Measurements from ENCODE around the gene ARID1A. TPM values are rescaled to one million over a fixed set of nuclear protein-coding genes. Genes with fewer than 3 reads are reported as not detected.

The ARID1A gene
- total and polyA plus RNA-seq, 9 of the 15 experiments (the other 6 are each of a cell fraction or from before 2014, with no cell fraction given) = 8.3 to 88.3 (median 22.5) TPM

DNA sequence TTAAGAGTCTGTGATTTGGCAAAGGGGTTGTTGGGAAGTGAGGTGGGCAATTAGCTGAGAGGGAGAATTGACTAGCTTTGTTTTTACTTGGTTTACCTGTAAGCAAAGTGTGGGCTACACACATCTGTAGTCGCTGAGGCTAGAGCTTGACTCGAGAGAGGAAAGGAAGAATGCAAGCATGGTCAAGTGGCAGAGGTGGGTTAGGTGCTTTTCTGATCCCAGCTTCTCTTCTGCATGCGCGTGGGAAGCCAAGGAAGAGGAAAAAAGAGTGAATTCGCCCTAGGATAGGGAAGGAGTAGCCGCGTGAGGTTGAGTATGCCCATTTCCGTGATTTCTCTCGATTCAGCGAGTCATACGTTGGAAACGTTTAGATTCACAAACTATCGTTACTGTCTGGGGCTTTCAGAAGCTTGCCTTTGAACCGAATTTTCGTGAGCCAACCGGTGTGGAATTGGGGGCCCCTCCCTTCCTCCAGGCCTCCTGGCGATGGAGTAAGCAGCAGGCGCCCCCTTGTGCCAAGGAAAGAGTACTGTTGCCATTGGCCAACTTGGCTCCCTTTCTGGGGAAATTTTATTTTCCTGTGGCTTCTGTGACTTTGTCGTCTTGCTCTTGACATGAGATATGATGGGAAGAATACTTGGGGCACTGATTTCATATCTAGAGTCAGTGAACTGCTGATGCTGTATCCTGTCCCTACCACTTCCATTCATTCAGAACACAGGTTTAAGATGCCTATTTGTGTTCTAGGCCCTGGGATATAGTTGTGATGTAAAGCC, 93.2 kb downstream of the ARID1A start (continued):
- TF ChIP-seq, protein P1, sequence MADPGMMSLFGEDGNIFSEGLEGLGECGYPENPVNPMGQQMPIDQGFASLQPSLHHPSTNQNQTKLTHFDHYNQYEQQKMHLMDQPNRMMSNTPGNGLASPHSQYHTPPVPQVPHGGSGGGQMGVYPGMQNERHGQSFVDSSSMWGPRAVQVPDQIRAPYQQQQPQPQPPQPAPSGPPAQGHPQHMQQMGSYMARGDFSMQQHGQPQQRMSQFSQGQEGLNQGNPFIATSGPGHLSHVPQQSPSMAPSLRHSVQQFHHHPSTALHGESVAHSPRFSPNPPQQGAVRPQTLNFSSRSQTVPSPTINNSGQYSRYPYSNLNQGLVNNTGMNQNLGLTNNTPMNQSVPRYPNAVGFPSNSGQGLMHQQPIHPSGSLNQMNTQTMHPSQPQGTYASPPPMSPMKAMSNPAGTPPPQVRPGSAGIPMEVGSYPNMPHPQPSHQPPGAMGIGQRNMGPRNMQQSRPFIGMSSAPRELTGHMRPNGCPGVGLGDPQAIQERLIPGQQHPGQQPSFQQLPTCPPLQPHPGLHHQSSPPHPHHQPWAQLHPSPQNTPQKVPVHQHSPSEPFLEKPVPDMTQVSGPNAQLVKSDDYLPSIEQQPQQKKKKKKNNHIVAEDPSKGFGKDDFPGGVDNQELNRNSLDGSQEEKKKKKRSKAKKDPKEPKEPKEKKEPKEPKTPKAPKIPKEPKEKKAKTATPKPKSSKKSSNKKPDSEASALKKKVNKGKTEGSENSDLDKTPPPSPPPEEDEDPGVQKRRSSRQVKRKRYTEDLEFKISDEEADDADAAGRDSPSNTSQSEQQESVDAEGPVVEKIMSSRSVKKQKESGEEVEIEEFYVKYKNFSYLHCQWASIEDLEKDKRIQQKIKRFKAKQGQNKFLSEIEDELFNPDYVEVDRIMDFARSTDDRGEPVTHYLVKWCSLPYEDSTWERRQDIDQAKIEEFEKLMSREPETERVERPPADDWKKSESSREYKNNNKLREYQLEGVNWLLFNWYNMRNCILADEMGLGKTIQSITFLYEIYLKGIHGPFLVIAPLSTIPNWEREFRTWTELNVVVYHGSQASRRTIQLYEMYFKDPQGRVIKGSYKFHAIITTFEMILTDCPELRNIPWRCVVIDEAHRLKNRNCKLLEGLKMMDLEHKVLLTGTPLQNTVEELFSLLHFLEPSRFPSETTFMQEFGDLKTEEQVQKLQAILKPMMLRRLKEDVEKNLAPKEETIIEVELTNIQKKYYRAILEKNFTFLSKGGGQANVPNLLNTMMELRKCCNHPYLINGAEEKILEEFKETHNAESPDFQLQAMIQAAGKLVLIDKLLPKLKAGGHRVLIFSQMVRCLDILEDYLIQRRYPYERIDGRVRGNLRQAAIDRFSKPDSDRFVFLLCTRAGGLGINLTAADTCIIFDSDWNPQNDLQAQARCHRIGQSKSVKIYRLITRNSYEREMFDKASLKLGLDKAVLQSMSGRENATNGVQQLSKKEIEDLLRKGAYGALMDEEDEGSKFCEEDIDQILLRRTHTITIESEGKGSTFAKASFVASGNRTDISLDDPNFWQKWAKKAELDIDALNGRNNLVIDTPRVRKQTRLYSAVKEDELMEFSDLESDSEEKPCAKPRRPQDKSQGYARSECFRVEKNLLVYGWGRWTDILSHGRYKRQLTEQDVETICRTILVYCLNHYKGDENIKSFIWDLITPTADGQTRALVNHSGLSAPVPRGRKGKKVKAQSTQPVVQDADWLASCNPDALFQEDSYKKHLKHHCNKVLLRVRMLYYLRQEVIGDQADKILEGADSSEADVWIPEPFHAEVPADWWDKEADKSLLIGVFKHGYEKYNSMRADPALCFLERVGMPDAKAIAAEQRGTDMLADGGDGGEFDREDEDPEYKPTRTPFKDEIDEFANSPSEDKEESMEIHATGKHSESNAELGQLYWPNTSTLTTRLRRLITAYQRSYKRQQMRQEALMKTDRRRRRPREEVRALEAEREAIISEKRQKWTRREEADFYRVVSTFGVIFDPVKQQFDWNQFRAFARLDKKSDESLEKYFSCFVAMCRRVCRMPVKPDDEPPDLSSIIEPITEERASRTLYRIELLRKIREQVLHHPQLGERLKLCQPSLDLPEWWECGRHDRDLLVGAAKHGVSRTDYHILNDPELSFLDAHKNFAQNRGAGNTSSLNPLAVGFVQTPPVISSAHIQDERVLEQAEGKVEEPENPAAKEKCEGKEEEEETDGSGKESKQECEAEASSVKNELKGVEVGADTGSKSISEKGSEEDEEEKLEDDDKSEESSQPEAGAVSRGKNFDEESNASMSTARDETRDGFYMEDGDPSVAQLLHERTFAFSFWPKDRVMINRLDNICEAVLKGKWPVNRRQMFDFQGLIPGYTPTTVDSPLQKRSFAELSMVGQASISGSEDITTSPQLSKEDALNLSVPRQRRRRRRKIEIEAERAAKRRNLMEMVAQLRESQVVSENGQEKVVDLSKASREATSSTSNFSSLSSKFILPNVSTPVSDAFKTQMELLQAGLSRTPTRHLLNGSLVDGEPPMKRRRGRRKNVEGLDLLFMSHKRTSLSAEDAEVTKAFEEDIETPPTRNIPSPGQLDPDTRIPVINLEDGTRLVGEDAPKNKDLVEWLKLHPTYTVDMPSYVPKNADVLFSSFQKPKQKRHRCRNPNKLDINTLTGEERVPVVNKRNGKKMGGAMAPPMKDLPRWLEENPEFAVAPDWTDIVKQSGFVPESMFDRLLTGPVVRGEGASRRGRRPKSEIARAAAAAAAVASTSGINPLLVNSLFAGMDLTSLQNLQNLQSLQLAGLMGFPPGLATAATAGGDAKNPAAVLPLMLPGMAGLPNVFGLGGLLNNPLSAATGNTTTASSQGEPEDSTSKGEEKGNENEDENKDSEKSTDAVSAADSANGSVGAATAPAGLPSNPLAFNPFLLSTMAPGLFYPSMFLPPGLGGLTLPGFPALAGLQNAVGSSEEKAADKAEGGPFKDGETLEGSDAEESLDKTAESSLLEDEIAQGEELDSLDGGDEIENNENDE (IDR thresholded peaks at IDR 0.05; ENCODE audit: low read depth, low read length) = peak; percentile 46
- TF ChIP-seq, protein P2, sequence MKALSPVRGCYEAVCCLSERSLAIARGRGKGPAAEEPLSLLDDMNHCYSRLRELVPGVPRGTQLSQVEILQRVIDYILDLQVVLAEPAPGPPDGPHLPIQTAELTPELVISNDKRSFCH (CRISPR knock-in tag; IDR thresholded peaks at IDR 0.05) = no peak
- TF ChIP-seq, protein P2 (tag; IDR thresholded peaks at IDR 0.05) = no peak
- TF ChIP-seq TBL1XR1 (IDR thresholded peaks at IDR 0.05; ENCODE audit: low read length in 2 of 2) = 0 out of 4 replicates have a peak, but pooled peaks of 1 of the 2 experiments have one; percentile 53
- peak; percentile 45 for TF ChIP-seq MEIS2 (IDR thresholded peaks at IDR 0.05; ENCODE audit: partially characterized antibody)
- TF ChIP-seq TCF7L2 (IDR thresholded peaks at IDR 0.05; ENCODE audit: low read depth, low read length) = no peak
- TF ChIP-seq ZNF766 (CRISPR knock-in tag; conservative IDR thresholded peaks at IDR 0.05) = 0 out of 2 replicates have a peak, but pooled peaks have one; percentile 13
- no peak for TF ChIP-seq HNRNPUL1 (IDR thresholded peaks at IDR 0.05; ENCODE audit: low read length)
- no peak for TF ChIP-seq THRAP3 (IDR thresholded peaks at IDR 0.05; ENCODE audit: borderline replicate concordance)
- TF ChIP-seq ZSCAN32 (CRISPR knock-in tag; IDR thresholded peaks at IDR 0.05) = no peak
- no peak for TF ChIP-seq ASH1L (IDR thresholded peaks at IDR 0.05; ENCODE audit: borderline replicate concordance, low read depth, partially characterized antibody)
- TF ChIP-seq ZNF217 (CRISPR knock-in tag; IDR thresholded peaks at IDR 0.05) = 0 out of 2 replicates have a peak, but pooled peaks have one; percentile 60
- peak in 1 of 2 experiments; percentile 45; a peak in 2 of 4 replicates for TF ChIP-seq ARNT (IDR thresholded peaks at IDR 0.05)
- no peak for TF ChIP-seq SMAD2 (IDR thresholded peaks at IDR 0.05; ENCODE audit: low read depth, low read length)
- TF ChIP-seq, protein P3, sequence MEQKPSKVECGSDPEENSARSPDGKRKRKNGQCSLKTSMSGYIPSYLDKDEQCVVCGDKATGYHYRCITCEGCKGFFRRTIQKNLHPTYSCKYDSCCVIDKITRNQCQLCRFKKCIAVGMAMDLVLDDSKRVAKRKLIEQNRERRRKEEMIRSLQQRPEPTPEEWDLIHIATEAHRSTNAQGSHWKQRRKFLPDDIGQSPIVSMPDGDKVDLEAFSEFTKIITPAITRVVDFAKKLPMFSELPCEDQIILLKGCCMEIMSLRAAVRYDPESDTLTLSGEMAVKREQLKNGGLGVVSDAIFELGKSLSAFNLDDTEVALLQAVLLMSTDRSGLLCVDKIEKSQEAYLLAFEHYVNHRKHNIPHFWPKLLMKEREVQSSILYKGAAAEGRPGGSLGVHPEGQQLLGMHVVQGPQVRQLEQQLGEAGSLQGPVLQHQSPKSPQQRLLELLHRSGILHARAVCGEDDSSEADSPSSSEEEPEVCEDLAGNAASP (IDR thresholded peaks at IDR 0.05) = no peak

All from K562 (cell line).